ENCODE results near the gene KMT2C. TPM values are rescaled to one million over a fixed set of nuclear protein-coding genes. Genes with fewer than 3 reads are reported as not detected.

Gene KMT2C
- total and polyA plus RNA-seq, 2 of the 8 experiments (the other 6 are each of a cell fraction or from before 2014, with no cell fraction given), result 9.1 to 40.8 TPM

- H3K56ac ChIP-seq (replicated peaks; ENCODE audit: insufficient read length, low read depth, low read length), result no peak overlapping the region
- no peaks in the 10 kb centered on the region for H3K9me3 ChIP-seq (ENCODE audit: insufficient read depth in 2 of 2, low read depth in 1 of 2, low read length in 1 of 2)
- H2BK20ac ChIP-seq (ENCODE audit: low read length), result no peak overlapping the region
- no peak overlapping the region for H3K4me2 ChIP-seq (ENCODE audit: insufficient read depth in 1 of 2, low read depth in 2 of 2, low read length in 2 of 2)
- H4K5ac ChIP-seq (ENCODE audit: insufficient read length, low read depth, low read length), result no peak overlapping the region
- no peaks in the 10 kb centered on the region for H3K4me1 ChIP-seq (replicated peaks in 1 of 4; ENCODE audit: control insufficient read depth in 3 of 4, insufficient read depth in 4 of 4, low read length in 3 of 4)
- no peaks in the 10 kb centered on the region for H3K27me3 ChIP-seq (replicated peaks in 1 of 4; ENCODE audit: control insufficient read depth in 3 of 4, extremely low read depth in 1 of 4, insufficient read depth in 3 of 4, low read length in 3 of 4)
- no peak overlapping the region for H2AFZ ChIP-seq (ENCODE audit: low read length)
- ChIA-PET CTCF (ENCODE audit: partially characterized antibody) (interaction anchor here (1.0 kb wide), 2 partner anchors 14 to 28 kb away, joined by 3 read pairs; no protein-coding TSS in a partner anchor), POLR2A (ENCODE audit: partially characterized antibody) (no interaction called here)
- H3K79me1 ChIP-seq (ENCODE audit: low read depth, low read length), result no peaks in the 10 kb centered on the region
- H2BK5ac ChIP-seq (ENCODE audit: low read depth, low read length), result no peak overlapping the region
- H3K23ac ChIP-seq (ENCODE audit: insufficient read length), result no peak overlapping the region
- WGBS, 2 experiments (ENCODE audit: extremely low coverage in 1 of 2, insufficient coverage in 1 of 2, insufficient read length in 1 of 2, insufficient replicate concordance in 2 of 2, low coverage in 1 of 2, low lambda C conversion rate in 2 of 2, missing lambda C conversion rate in 1 of 2), result 97% methylated on average over 11 of the region's 11 CpGs; no CpG with 5 or more reads in 1 of the 2 experiments
- no peak overlapping the region for H2BK15ac ChIP-seq (ENCODE audit: low read length)
- H2BK120ac ChIP-seq (replicated peaks; ENCODE audit: low read depth, low read length), result no peak overlapping the region
- H3K18ac ChIP-seq (ENCODE audit: extremely low read depth, low read length), result no peak overlapping the region
- H3K4ac ChIP-seq (replicated peaks; ENCODE audit: insufficient read length, low read depth, low read length), result no peak overlapping the region
- no peak overlapping the region for H3K14ac ChIP-seq (ENCODE audit: insufficient read length)
- no peak overlapping the region for H3K4me3 ChIP-seq (ENCODE audit: extremely low read depth in 1 of 4, insufficient read depth in 2 of 4, low read depth in 3 of 4, low read length in 4 of 4)
- FAIRE-seq (no peak), DNase-seq (ENCODE audit: low read depth in 1 of 2, low spot score in 2 of 2) (no peak)
- no peaks in the 10 kb centered on the region for H4K20me1 ChIP-seq (replicated peaks in 1 of 2; ENCODE audit: control insufficient read depth in 1 of 2, insufficient read depth in 2 of 2, low read length in 2 of 2)
- H3K79me2 ChIP-seq (ENCODE audit: control insufficient read depth in 1 of 2, insufficient read depth in 2 of 2, low read length in 2 of 2), result no peaks in the 10 kb centered on the region
- H3K23me2 ChIP-seq (ENCODE audit: low read depth, low read length), result no peaks in the 10 kb centered on the region
- H3K36me3 ChIP-seq (ENCODE audit: control insufficient read depth in 2 of 4, insufficient read depth in 4 of 4, low read length in 3 of 4), result peaks cover 0 to 7% (median 3%) of the 10 kb centered on the region in 4 experiments; a peak in 3 of 8 replicates
- H3K9ac ChIP-seq (replicated peaks in 1 of 4; ENCODE audit: extremely low read depth in 1 of 4, low read depth in 3 of 4, low read length in 3 of 4), result no peak overlapping the region
- no peak overlapping the region for H4K91ac ChIP-seq (replicated peaks; ENCODE audit: insufficient read length, low read length)
- no peak overlapping the region for H3K27ac ChIP-seq (ENCODE audit: low read depth, low read length)
- H4K8ac ChIP-seq (ENCODE audit: extremely low read depth, insufficient read depth, low read length), result no peak overlapping the region
- no peak overlapping the region for H2AK5ac ChIP-seq (ENCODE audit: low read depth, low read length)
- no peak overlapping the region for H2BK12ac ChIP-seq (ENCODE audit: low read depth, low read length)
- TF ChIP-seq SIN3A (conservative IDR thresholded peaks at IDR 0.05 in 1 of 2, IDR thresholded peaks at IDR 0.05 in 1 of 2; ENCODE audit: low read depth in 1 of 2, low read length in 2 of 2) (no peak), ATF2 (IDR thresholded peaks at IDR 0.05; ENCODE audit: low read length) (no peak), CBX8 (IDR thresholded peaks at IDR 0.05; ENCODE audit: borderline replicate concordance, low read depth, low read length) (no peak), RNF2 (IDR thresholded peaks at IDR 0.05; ENCODE audit: borderline replicate concordance, low read depth, low read length, missing control alignments, poor library complexity, severe bottlenecking) (no peak)
These were observed 330.6 kb downstream of the KMT2C start for GRCh38 chr7:152105205-152105604.

Measured in H1 (cell line).